K562 (cell line): Measurements from ENCODE around the gene ABLIM1. TPM values are rescaled to one million over a fixed set of nuclear protein-coding genes. Genes with fewer than 3 reads are reported as not detected.

ENCODE experiments used
- ATF7 ChIP-seq: fragments of 450-650 bp; IDR thresholded peaks from 2 replicates; pipeline ENCODE4 v1.7.1; 2014; ENCODE audit warnings: mild to moderate bottlenecking, moderate library complexity
- BCLAF1 ChIP-seq, 2 experiments: fragments of 450-650 bp in 1 of 2; IDR thresholded peaks; 2 replicates each; pipeline ENCODE4 v1.6.1; 2011 to 2017; ENCODE audit warnings: low read depth in 2 of 2, antibody characterized with exemption in 1 of 2, borderline replicate concordance in 1 of 2, low read length in 1 of 2, mild to moderate bottlenecking in 1 of 2, mixed read lengths in 1 of 2; ENCODE audit not compliant: control insufficient read depth in 1 of 2
- CUX1 ChIP-seq: fragments of 200-800 bp; sonication (Bioruptor generic); IDR thresholded peaks from 2 replicates; pipeline ENCODE4 v1.6.1; 2016; ENCODE audit warnings: missing genetic modification characterization, missing compliant biosample characterization
- KAT2B ChIP-seq: IDR thresholded peaks from one replicate; pipeline ENCODE4 v1.6.1; 2012; ENCODE audit warnings: low read depth, mild to moderate bottlenecking, control low read depth, inconsistent platforms, low read length, moderate library complexity
- POLR3G ChIP-seq: IDR thresholded peaks from 2 replicates; pipeline ENCODE4 v1.6.1; 2011; ENCODE audit not compliant: insufficient read length, insufficient replicate concordance; ENCODE audit errors: extremely low read depth
- polyA plus RNA-seq, 8 experiments: library from polyadenylated mRNA; depleted of rRNA in 4 of 8; stranded (reverse) in 5 of 8; unstranded in 3 of 8; fragments of >200 nt; fragmentation: Nextera tagmentation in 2 of 8; fragmentation: Illumina TruSeq in 1 of 8; extraction: Ambion mirVana in 2 of 8; extraction: Trizol in 1 of 8; gene quantifications; 2 replicates each; pipeline versions ENCODE4 v1.2.1 to v1.2.3, GENCODE V29; 2011 to 2014; ENCODE audit warnings: inconsistent platforms in 1 of 8, missing spikeins in 1 of 8
- total RNA-seq, 7 experiments: library from RNA; depleted of rRNA in 6 of 7; stranded (reverse); fragments of >200 nt in 6 of 7; fragmentation: Illumina TruSeq in 2 of 7; extraction: Trizol in 2 of 7; gene quantifications; 2 replicates each; pipeline versions ENCODE4 v1.2.1 to v1.2.3, GENCODE V29; 2011 to 2021; ENCODE audit warnings: low replicate concordance in 1 of 7

ABLIM1 gene
- total and polyA plus RNA-seq, 9 of the 15 experiments (the other 6 are each of a cell fraction or from before 2014, with no cell fraction given), result 0.07 to 0.49 (median 0.14) TPM; not detected in 6

GRCh38 chr10:114613237-114613979 lies 44.7 kb downstream of the ABLIM1 start (continued):
- TF ChIP-seq CUX1 (CRISPR knock-in tag), result no peak
- TF ChIP-seq ATF7, result no peak
- no peak for TF ChIP-seq KAT2B
- no peak for TF ChIP-seq POLR3G
- TF ChIP-seq BCLAF1 (IDR thresholded peaks at IDR 0.05; ENCODE audit: borderline replicate concordance in 1 of 2, control insufficient read depth in 1 of 2, low read depth in 2 of 2, low read length in 1 of 2), result no peak
